ENCODE measurements around the gene TSPY3. TPM values are rescaled to one million over a fixed set of nuclear protein-coding genes. Genes with fewer than 3 reads are reported as not detected.
"Not testable (repeated sequence)": the region's sequence is repeated elsewhere in the genome, so short reads cannot be mapped to it uniquely, and the experiment has no call there.

The TSPY3 gene, protein sequence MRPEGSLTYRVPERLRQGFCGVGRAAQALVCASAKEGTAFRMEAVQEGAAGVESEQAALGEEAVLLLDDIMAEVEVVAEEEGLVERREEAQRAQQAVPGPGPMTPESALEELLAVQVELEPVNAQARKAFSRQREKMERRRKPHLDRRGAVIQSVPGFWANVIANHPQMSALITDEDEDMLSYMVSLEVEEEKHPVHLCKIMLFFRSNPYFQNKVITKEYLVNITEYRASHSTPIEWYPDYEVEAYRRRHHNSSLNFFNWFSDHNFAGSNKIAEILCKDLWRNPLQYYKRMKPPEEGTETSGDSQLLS
- not detected for total RNA-seq

DNA sequence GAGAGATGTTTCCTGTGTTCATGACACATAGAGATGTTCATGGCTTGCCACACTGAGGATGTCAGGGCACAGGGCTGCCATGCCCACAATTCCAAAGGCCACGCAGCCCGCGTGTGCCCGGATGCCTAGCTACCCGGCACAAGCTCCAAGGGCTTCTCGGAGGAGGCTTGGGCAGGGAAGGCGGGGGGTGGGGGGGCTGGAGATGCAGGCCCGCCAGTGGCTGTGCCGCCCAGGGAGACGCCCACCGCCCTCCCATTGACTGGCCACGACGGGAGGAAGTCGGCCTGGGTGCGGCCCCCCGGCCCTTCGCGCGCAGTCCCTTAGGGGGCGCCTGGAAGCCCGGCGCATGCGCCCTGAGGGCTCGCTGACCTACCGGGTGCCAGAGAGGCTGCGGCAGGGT, at the start of gene TSPY3:
TSPY3 (plus strand) TSS at position 301 of the 400 bp plus-strand sequence; CDS start at position 347, 46 bp downstream.
- DNase-seq (ENCODE audit: extremely low spot score): not testable (repeated sequence)

DNA sequence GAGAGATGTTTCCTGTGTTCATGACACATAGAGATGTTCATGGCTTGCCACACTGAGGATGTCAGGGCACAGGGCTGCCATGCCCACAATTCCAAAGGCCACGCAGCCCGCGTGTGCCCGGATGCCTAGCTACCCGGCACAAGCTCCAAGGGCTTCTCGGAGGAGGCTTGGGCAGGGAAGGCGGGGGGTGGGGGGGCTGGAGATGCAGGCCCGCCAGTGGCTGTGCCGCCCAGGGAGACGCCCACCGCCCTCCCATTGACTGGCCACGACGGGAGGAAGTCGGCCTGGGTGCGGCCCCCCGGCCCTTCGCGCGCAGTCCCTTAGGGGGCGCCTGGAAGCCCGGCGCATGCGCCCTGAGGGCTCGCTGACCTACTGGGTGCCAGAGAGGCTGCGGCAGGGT, 40.7 kb upstream of the TSPY3 start, which contains the start of gene TSPY8:
TSPY8 (plus strand) TSS at position 301 of the 400 bp plus-strand sequence; CDS start at position 347, 46 bp downstream.
- H3K27ac ChIP-seq (replicated peaks in 1 of 4); H3K27me3 ChIP-seq; H3K4me3 ChIP-seq; H3K36me3 ChIP-seq; H3K4me1 ChIP-seq; intact Hi-C loops (cut with DNase I); DNase-seq (ENCODE audit: extremely low spot score); H3K9me3 ChIP-seq: not testable (repeated sequence)
- no CpG with 5 or more reads among the region's 25 CpGs for WGBS

More for the DNA sequence above, at the start of gene TSPY3:
- intact Hi-C loops (cut with DNase I); H3K4me1 ChIP-seq; H3K4me3 ChIP-seq; H3K27ac ChIP-seq (replicated peaks in 1 of 4); H3K27me3 ChIP-seq; H3K36me3 ChIP-seq; H3K9me3 ChIP-seq: not testable (repeated sequence)
- WGBS: no CpG with 5 or more reads among the region's 26 CpGs

DNA sequence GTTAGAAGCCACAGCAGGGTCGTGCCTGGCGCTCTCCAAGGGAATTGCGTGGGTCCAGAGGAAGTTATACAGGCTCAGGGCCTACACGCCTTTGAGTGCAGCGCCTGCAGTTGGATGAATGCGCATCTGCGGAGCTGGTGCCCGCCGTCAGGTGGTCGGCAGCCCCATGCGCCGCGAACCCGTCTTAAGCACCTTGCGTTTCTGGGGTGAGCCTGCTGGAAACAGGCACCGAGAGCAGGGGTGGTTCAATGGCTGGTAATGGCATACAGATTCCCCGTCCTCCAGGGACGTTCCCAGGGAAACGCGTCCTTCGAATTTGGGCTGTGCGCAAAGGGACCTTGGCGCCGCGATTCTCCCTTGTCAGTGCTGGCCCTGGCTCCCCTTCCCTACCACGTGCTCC, 1.7 kb upstream of the TSPY3 start:
- H3K4me3 ChIP-seq; H3K27ac ChIP-seq (replicated peaks in 1 of 4); H3K36me3 ChIP-seq; H3K4me1 ChIP-seq; H3K27me3 ChIP-seq; DNase-seq (ENCODE audit: extremely low spot score); intact Hi-C loops (cut with DNase I); H3K9me3 ChIP-seq: not testable (repeated sequence)
- no CpG with 5 or more reads among the region's 26 CpGs for WGBS

Other genes starting within 250 kb of the TSPY3 start
- gene TSPY4, start 61.0 kb upstream of the TSPY3 start, total RNA-seq: not detected
- gene TSPY8, start 40.6 kb upstream of the TSPY3 start, total RNA-seq: not detected
- gene TSPY1, start 68.5 kb downstream of the TSPY3 start, total RNA-seq: not detected
- not detected for gene TSPY9, start 88.8 kb downstream of the TSPY3 start, total RNA-seq
- gene TSPY10, start 129.5 kb downstream of the TSPY3 start, total RNA-seq: not detected

Data from esophagus muscularis mucosa (tissue), 4 donors.